SU-DHL-6 (cell line): ENCODE results near the gene SLC23A2.

ENCODE experiments used
- EZH2phosphoT487 ChIP-seq: fragments of 200-600 bp; sonication (generic), shearing (Covaris generic); conservative IDR thresholded peaks from 2 replicates; pipeline ENCODE4 v1.6.1; 2018; ENCODE audit warnings: mild to moderate bottlenecking, antibody characterized with exemption, low read length, moderate library complexity, mixed read lengths
- TF ChIP-seq, protein P1 (sequence below): fragments of 200-600 bp; sonication (generic); IDR thresholded peaks from one replicate; pipeline ENCODE4 v1.5.1; 2017; ENCODE audit warnings: antibody characterized with exemption, mild to moderate bottlenecking, low read length, moderate library complexity; ENCODE audit not compliant: insufficient read depth, poor library complexity, severe bottlenecking

DNA sequence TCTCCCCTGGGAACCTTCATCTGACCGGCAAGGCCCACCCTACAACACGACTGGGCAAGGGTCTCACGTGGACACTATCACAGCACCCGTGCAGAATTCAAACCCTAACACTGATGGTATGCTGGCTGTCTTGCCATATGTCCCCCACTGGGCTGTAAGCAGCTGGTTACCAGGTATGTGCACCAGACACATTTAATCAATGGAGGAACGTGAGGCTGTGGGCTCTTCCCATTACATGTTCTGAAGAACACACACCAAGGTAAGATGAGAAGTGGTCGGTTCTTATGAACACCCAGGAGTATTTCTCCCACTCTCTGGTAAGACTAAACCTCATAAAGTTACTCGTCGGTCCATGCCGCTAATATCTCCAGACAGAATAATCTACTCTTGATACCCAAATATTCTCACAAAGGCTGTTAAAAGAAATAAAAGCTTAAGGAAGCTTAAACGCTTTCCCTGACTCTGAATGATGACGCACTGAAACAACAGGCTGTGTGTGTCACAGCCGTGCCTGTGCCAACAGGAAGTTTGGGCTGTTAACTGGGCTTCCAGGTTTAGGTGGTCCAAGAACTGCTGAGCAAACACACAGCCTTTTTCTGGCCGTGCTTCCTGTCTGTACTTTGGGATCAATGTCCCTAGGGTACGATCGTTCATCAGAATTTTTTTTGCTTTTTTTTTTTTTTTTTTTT lies 75.3 kb downstream of the SLC23A2 start:
- TF ChIP-seq, protein P1, sequence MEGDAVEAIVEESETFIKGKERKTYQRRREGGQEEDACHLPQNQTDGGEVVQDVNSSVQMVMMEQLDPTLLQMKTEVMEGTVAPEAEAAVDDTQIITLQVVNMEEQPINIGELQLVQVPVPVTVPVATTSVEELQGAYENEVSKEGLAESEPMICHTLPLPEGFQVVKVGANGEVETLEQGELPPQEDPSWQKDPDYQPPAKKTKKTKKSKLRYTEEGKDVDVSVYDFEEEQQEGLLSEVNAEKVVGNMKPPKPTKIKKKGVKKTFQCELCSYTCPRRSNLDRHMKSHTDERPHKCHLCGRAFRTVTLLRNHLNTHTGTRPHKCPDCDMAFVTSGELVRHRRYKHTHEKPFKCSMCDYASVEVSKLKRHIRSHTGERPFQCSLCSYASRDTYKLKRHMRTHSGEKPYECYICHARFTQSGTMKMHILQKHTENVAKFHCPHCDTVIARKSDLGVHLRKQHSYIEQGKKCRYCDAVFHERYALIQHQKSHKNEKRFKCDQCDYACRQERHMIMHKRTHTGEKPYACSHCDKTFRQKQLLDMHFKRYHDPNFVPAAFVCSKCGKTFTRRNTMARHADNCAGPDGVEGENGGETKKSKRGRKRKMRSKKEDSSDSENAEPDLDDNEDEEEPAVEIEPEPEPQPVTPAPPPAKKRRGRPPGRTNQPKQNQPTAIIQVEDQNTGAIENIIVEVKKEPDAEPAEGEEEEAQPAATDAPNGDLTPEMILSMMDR = no peak
- TF ChIP-seq EZH2phosphoT487 = no peak
